Activated naive CD8-positive, alpha-beta T cell treated with anti-CD3 and anti-CD28 coated beads, Interleukin-2, amount 10 ng/mL, durations not matched to agents 7 days and 5 days (primary cell): ENCODE measurements around the gene PLA2G4A. TPM values are rescaled to one million over a fixed set of nuclear protein-coding genes. Genes with fewer than 3 reads are reported as not detected.

Source experiments
- ATAC-seq: fragments of 150-1000 bp; cut with Tn5 transposase; one replicate; pipeline ENCODE4 v1.10.0; 2021; ENCODE audit warnings: low read depth, moderate library complexity
- POLR2A ChIA-PET: fragments of 350-600 bp; sonication (Branson Sonifier 250); formaldehyde crosslinking; loops from one replicate; lab custom pipeline; 2021; ENCODE audit warnings: antibody characterized with exemption; lab: Charles Lee
- DNase-seq: peaks from one replicate; pipeline ENCODE4 v3.0.0; 2021
- H3K27ac Mint-ChIP-seq: one replicate; pipeline ENCODE4 v1.8.0; 2022; ENCODE audit warnings: mild to moderate bottlenecking, mixed read lengths
- H3K27me3 Mint-ChIP-seq: one replicate; pipeline ENCODE4 v1.8.0; 2022; ENCODE audit warnings: mild to moderate bottlenecking, moderate library complexity, mixed read lengths
- H3K36me3 Mint-ChIP-seq: one replicate; pipeline ENCODE4 v1.8.0; 2021; ENCODE audit warnings: mild to moderate bottlenecking, mixed read lengths
- H3K4me1 Mint-ChIP-seq: one replicate; pipeline ENCODE4 v1.8.0; 2021; ENCODE audit warnings: mixed read lengths
- H3K4me3 Mint-ChIP-seq: one replicate; pipeline ENCODE4 v1.8.0; 2022; ENCODE audit warnings: mild to moderate bottlenecking, moderate library complexity, mixed read lengths
- H3K9me3 Mint-ChIP-seq: one replicate; pipeline ENCODE4 v1.8.0; 2021; ENCODE audit warnings: mixed read lengths
- total RNA-seq, 2 experiments: library from RNA; stranded (reverse); gene quantifications; one replicate each; pipeline ENCODE4 v1.2.3, GENCODE V29; 2021

The PLA2G4A gene
- total RNA-seq, 2 experiments from 2014 or later: 0.19 to 0.28 TPM

DNA sequence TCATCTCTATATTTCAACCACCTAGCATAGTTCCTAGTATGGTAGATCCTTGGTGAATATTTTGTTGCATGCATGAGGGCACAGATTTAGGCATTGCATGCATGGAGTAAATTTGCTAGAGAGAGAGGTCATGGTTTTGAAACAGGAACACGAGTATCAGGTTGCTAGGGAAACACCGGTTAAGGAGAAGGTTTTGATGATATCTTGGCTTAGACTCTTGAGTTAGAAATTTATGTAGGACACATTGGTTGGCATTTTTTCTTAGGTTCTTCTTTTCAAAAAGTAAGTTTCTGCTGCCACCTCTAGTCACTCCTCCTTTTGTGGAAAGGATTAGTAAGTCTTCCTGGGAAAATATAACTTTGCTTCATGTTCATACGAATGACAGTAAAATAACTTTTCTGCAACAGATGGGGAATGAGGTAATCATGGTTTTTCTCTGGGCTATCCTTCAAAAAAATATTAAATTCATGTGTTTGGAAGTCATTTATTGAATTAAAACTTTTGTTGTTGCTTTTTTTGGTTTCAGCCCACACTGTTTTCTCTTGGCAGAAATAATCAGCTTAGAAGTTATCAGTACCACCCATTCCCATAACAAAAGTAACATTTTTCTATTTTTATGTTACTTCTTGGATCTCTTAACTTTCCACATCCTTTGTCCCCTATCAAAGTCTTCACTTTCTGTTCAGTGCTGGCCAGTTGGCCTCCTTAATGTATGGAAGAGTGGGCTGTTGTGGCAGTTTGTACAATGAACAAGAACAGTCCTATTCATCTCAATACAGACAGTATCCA lies 97.3 kb downstream of the PLA2G4A start:
- no peaks in the 10 kb centered on the region for H3K36me3 Mint-ChIP-seq
- peaks cover 4% of the 10 kb centered on the region for H3K9me3 Mint-ChIP-seq
- no peaks in the 10 kb centered on the region for H3K4me1 Mint-ChIP-seq
- DNase-seq: no peak
- H3K27ac Mint-ChIP-seq: no peak overlapping the region
- ATAC-seq: no peak
- H3K27me3 Mint-ChIP-seq: no peaks in the 10 kb centered on the region
- POLR2A ChIA-PET: no interaction called here
- no peak overlapping the region for H3K4me3 Mint-ChIP-seq

DNA sequence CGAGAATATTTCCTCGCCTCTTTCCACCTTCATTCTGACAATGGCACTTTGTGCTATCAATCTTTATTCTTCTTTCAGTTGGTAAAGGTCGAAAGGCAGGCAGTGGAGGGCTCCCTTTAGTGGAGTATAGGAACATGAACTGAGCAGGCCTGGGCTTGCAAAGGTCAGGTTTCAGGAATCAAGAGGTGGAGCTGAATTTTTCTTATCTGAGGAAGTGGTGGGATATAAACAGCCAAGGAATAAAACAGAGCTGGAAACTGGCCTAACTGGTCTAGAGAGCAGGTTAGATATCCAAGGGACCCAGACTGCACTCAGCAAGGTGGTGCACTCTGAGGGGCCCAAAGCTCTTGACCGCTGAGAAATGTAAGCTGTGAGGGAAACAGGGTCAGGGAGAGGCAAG lies 99.1 kb downstream of the PLA2G4A start:
- POLR2A ChIA-PET: no interaction called here
- DNase-seq (no peak), ATAC-seq (no peak)
- Mint-ChIP-seq H3K27me3 (no peaks in the 10 kb centered on the region), H3K9me3 (peaks cover 2% of the 10 kb centered on the region), H3K36me3 (no peaks in the 10 kb centered on the region), H3K4me3 (no peak overlapping the region), H3K4me1 (no peaks in the 10 kb centered on the region), H3K27ac (no peak overlapping the region)

DNA sequence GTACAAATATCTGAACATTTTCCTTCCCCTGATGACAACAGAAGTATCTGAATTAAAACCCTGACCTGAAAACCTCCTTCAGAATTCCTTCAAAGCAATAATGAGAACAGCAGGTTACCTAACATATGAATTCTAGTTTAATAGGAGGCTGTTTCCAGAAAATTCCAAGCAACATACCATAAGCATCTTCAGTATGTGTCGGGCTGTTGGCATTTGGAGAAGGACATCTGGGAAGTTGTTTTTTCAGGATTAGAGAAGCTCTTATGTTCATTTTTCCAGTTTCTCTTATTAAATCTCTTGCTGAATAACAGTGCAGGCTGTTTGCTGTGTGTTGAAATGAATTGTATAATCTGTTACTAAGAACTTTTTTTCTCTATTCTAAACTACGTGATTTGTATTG lies 101.5 kb downstream of the PLA2G4A start:
- Mint-ChIP-seq H3K27ac (no peak overlapping the region), H3K4me3 (no peak overlapping the region), H3K4me1 (no peaks in the 10 kb centered on the region), H3K36me3 (no peaks in the 10 kb centered on the region), H3K9me3 (no peaks in the 10 kb centered on the region), H3K27me3 (no peaks in the 10 kb centered on the region)
- DNase-seq (no peak), ATAC-seq (no peak)
- POLR2A ChIA-PET: no interaction called here

DNA sequence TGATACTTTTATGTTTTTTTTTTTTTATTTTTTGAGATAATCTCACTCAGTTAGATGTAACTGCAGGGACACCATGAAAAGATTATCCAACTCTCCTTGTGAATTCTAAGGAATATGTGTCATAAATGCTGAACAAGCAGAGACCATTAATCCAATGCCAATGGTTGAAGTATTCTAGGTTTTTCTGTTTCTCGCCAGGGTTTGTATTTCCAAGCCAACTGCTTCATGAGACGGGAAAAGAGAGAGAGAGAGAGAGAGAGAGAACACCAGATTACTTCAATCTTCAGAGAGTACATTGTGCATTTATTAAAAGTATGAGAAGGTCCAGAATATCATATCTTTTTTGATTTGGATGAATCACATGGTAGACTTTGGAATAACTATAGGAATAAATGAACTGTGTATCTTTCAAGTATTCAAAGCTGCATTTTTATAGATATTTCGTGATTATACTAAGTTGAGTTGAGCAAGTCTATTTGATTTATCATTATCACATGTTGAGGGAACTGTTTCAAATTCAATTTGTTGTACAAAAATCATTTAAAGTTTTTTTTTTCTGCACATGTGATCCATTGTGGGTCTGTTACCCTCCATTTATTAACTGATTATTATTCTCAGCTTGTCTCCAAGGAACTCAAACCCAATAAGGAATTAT lies 108.4 kb downstream of the PLA2G4A start:
- no peaks in the 10 kb centered on the region for H3K9me3 Mint-ChIP-seq
- H3K4me3 Mint-ChIP-seq: no peak overlapping the region

DNA sequence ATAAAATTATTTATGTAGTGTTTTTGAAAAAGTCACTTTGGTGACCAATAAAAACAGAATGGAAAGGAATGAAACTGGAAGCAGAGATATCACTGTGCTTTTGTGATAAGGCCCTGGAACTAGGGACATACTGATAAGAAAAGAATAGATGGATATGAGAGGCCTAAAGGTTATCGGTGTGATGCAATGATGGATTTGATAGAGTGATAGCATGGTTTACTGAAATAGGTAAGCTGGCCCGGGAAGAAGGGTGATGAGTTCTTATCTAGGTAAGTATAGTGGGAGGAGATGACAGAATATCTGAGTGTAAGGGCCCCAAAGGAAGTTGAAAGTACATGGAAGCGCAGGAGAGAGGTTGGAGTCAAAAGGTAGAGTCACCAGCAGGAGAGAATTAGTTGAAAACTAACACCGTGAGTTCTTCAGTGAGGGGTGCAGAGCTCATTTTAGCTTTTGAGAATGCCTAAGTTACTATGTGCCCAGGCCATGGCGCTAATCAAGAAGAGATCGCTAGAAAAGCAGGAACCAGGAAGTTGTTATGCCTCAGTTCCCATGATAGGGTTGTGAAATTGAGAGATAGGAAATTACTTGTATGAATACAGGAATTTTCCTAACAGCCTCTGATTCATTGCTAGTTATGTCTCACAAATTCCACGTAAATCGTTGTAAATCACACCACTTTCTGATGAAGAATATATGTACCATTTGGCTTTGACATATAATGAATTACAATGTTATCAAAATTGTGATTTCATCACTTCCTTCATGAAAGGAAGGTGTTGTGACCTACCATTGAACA lies 115.3 kb downstream of the PLA2G4A start:
- Mint-ChIP-seq H3K9me3 (no peaks in the 10 kb centered on the region), H3K27ac (no peak overlapping the region), H3K27me3 (no peaks in the 10 kb centered on the region), H3K4me1 (no peaks in the 10 kb centered on the region), H3K36me3 (no peaks in the 10 kb centered on the region), H3K4me3 (no peak overlapping the region)
- ATAC-seq (no peak), DNase-seq (no peak)
- POLR2A ChIA-PET: no interaction called here

More for the DNA sequence above, 108.4 kb downstream of the PLA2G4A start:
- DNase-seq (no peak), ATAC-seq (no peak)
- POLR2A ChIA-PET: no interaction called here
- Mint-ChIP-seq H3K27ac (no peak overlapping the region), H3K36me3 (no peaks in the 10 kb centered on the region), H3K4me1 (no peaks in the 10 kb centered on the region), H3K27me3 (no peaks in the 10 kb centered on the region)

DNA sequence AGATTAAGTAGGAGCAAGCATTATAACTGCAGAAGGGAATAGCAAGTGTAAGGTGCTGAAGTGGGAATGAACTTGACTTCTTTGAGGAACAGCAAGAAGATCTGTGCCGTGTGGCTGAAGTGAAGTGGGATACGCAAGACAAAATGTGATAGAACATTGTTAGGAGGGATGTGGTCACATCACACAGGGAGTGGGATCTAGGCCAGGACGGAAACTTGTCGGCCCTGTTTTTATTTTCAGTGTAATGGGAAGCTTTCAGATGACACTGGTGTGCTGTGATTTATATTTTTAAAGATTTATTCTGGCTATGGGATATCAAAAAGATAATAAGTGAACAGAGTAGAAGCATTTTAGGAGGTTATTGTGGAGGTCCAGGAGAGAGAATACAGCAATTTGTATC lies 116.4 kb downstream of the PLA2G4A start:
- Mint-ChIP-seq H3K4me3 (no peak overlapping the region), H3K4me1 (no peaks in the 10 kb centered on the region), H3K9me3 (no peaks in the 10 kb centered on the region), H3K27ac (no peak overlapping the region), H3K36me3 (no peaks in the 10 kb centered on the region), H3K27me3 (no peaks in the 10 kb centered on the region)
- no peak for ATAC-seq
- POLR2A ChIA-PET: no interaction called here
- no peak for DNase-seq

DNA sequence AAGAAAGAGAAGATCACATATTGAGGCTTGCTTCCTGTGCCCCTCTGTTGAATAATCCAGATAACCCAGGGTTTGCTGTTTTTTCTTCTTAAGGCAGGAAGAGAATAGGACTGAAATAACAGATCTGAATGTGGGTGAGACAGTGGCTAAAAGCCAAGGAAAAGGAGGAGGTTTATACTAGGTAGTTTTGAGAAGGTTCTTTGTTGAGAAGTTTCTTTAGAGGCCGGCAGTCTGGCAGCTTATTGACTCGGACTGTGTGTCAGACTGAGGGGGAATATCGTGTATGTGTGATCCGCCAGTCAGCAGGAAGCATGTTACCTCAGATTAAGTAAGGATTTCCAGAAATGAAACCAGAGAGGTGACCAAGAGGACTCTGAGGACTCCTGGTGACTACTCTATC lies 119.8 kb downstream of the PLA2G4A start:
- Mint-ChIP-seq H3K9me3 (no peaks in the 10 kb centered on the region), H3K27ac (no peak overlapping the region), H3K36me3 (no peaks in the 10 kb centered on the region), H3K27me3 (no peaks in the 10 kb centered on the region), H3K4me3 (no peak overlapping the region), H3K4me1 (no peaks in the 10 kb centered on the region)
- ATAC-seq (no peak), DNase-seq (no peak)
- POLR2A ChIA-PET: no interaction called here

DNA sequence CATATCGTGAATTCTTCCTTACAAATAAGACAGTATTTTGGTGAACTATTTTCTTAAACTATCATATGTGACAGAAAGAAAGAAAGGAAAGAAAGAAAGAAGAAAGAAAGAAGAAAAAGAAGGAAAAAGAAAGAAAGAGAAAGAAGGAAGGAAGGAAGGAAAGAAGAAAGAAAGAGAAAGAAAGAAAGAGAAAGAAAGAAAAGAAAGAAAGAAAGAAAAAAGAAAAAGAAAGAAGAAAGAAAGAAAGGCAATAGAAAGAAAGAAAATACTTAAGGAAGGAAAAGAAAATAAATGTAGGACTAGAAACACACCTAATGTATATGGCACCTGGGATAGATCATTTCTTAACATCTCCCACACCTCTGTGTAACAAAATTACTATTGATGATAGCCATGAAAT lies 120.4 kb downstream of the PLA2G4A start:
- no peak for ATAC-seq
- POLR2A ChIA-PET: no interaction called here
- no peaks in the 10 kb centered on the region for H3K27me3 Mint-ChIP-seq
- no peak overlapping the region for H3K27ac Mint-ChIP-seq
- H3K4me1 Mint-ChIP-seq: no peaks in the 10 kb centered on the region
- H3K36me3 Mint-ChIP-seq: no peaks in the 10 kb centered on the region
- H3K4me3 Mint-ChIP-seq: no peak overlapping the region
- no peak for DNase-seq
- no peaks in the 10 kb centered on the region for H3K9me3 Mint-ChIP-seq

DNA sequence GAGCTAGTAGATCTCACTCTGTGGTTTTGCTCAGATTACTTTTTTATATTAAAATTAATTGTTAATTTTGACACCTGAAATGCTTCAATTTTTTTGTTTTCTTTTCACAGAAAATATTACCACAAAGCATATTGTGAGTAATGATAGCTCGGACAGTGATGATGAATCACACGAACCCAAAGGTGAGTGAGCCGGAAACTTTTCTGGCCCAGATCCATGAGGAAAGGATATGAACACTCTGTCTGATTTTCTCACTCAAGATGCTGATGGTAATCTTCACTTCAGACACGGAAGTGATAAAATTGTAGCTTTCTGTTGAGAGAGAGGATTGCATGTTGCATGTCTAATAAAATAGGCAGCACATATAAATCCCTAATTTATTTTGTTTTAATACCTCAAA lies 121.8 kb downstream of the PLA2G4A start:
- POLR2A ChIA-PET: no interaction called here
- DNase-seq (no peak), ATAC-seq (no peak)
- Mint-ChIP-seq H3K9me3 (no peaks in the 10 kb centered on the region), H3K4me1 (no peaks in the 10 kb centered on the region), H3K27me3 (no peaks in the 10 kb centered on the region), H3K4me3 (no peak overlapping the region), H3K27ac (no peak overlapping the region), H3K36me3 (no peaks in the 10 kb centered on the region)

DNA sequence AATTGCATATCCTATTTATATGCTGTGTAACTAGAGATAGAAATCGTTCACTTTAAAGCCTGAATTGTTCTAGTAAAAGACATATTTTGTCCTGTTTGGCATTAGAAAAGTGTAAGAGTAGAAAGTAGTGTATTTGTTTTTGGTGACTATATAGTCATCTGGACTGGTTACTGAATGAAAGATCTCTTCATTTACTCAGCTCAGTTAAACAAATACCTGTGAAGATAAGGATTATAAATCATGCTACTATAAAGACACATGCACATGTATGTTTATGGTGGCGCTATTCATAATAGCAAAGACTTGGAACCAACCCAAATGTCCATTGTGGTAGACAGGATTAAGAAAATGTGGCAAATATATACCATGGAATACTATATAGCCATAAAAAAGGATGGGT lies 125.1 kb downstream of the PLA2G4A start:
- H3K9me3 Mint-ChIP-seq: no peaks in the 10 kb centered on the region
- no peaks in the 10 kb centered on the region for H3K4me1 Mint-ChIP-seq
- no peak overlapping the region for H3K4me3 Mint-ChIP-seq
- no peaks in the 10 kb centered on the region for H3K36me3 Mint-ChIP-seq
- H3K27me3 Mint-ChIP-seq: no peaks in the 10 kb centered on the region
- POLR2A ChIA-PET: no interaction called here
- H3K27ac Mint-ChIP-seq: no peak overlapping the region
- DNase-seq: no peak
- ATAC-seq: no peak

DNA sequence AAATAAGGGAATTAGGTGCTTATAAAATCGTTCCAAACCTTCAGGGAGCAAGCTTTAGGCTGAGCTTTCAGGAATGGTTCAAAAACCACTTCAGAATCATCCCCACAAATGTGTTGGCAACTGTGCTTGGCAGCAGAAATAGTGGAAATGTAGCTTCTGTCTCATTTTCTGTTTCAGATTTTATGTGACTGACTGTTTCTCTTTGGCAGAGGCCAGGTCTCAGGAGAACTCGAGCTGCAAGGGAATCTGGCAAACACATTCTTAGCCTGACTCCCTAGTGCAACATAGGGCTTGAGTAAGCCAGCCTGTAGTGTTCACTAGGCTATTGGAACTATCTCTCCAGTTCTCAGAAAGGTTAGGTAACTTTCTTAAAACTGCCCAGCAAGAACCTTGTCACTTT lies 128.6 kb downstream of the PLA2G4A start:
- no peaks in the 10 kb centered on the region for H3K36me3 Mint-ChIP-seq
- H3K27ac Mint-ChIP-seq: no peak overlapping the region
- POLR2A ChIA-PET: no interaction called here
- no peaks in the 10 kb centered on the region for H3K4me1 Mint-ChIP-seq
- no peak for DNase-seq
- no peak overlapping the region for H3K4me3 Mint-ChIP-seq
- H3K27me3 Mint-ChIP-seq: peaks cover 2% of the 10 kb centered on the region
- H3K9me3 Mint-ChIP-seq: no peaks in the 10 kb centered on the region
- no peak for ATAC-seq

DNA sequence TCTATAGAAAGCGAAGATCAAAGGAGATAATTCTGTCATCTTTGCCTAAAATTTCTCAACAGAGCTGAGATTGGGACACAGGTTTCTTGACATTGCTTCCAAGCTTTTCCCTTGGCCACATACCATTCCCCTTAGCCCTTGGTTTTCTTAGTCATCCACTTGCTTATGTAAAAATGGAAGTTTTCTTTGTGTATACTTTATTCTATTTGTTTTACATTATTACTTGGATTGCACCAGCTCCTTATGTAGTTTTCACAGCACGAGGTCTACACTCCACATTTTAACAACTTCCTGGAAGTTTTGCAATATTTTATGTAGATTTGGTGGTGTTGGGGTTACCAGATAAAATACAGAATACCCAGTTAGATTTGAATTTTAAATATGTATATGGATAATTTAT lies 129.8 kb downstream of the PLA2G4A start:
- POLR2A ChIA-PET: no interaction called here
- Mint-ChIP-seq H3K27ac (no peak overlapping the region), H3K36me3 (no peaks in the 10 kb centered on the region), H3K9me3 (no peaks in the 10 kb centered on the region), H3K4me1 (no peaks in the 10 kb centered on the region), H3K4me3 (no peak overlapping the region), H3K27me3 (peaks cover 2% of the 10 kb centered on the region)
- DNase-seq (no peak), ATAC-seq (no peak)

DNA sequence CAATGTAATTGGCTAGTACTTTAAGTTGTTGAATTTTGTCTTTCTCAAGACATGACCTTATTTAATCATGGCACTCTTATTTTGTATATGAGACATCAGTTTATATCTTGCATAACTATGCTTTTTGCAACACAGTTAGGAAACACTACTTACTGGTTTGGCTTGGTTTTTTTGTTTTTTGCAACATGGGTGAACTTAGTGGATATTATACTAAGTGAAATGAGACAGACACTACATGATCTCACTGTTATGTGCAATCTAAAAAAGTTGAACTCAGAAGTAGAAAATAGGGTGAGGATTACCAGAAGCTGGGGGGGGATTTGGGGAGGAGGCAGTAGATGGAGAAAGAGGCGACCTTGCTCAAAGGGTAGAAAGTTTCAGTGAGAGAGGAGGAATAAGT lies 132.1 kb downstream of the PLA2G4A start:
- Mint-ChIP-seq H3K27ac (no peak overlapping the region), H3K4me3 (no peak overlapping the region), H3K27me3 (peaks cover 2% of the 10 kb centered on the region), H3K4me1 (no peaks in the 10 kb centered on the region), H3K9me3 (no peaks in the 10 kb centered on the region), H3K36me3 (no peaks in the 10 kb centered on the region)
- ATAC-seq (no peak), DNase-seq (no peak)
- POLR2A ChIA-PET: no interaction called here

DNA sequence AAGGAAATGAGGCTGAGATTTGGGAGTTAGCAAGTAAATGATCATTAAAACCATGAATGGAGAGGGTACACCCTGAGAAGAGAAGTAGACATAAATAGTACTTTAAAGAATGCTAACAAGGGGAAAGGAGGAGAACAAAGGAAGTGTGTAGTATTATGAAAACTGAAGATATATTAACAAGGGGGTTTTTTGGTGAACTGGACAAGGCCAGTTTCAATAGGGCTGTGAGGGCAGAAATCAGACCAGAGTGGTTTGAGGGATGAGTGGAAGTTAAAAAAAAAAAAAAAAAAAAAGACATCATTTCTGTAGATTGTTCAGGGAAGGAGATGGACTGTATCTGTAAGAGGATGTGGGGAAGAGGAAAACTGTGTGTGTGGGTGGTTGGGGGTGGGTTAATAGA lies 137.1 kb downstream of the PLA2G4A start:
- Mint-ChIP-seq H3K27ac (no peak overlapping the region), H3K27me3 (peaks cover 4% of the 10 kb centered on the region), H3K4me1 (no peaks in the 10 kb centered on the region), H3K4me3 (no peak overlapping the region), H3K36me3 (no peaks in the 10 kb centered on the region), H3K9me3 (no peaks in the 10 kb centered on the region)
- POLR2A ChIA-PET: no interaction called here
- ATAC-seq (no peak), DNase-seq (no peak)
